GM12892 (cell line): Measurements from ENCODE around the gene LMBR1.

Experiments used
- POLR2A ChIP-seq: IDR thresholded peaks from 2 replicates; pipeline ENCODE4 v1.6.1; 2011; ENCODE audit warnings: low read depth, low read length, control low read depth
- POLR2AphosphoS5 ChIP-seq: IDR thresholded peaks from 2 replicates; pipeline ENCODE4 v1.6.1; 2011; ENCODE audit warnings: low read depth, low read length, control low read depth

GRCh38 chr7:156655251-156655650, 237.7 kb downstream of the LMBR1 start:
- no peak for TF ChIP-seq POLR2A
- TF ChIP-seq POLR2AphosphoS5, result no peak
